HG02885 (cell line): ENCODE measurements around the gene MATR3.
A peak's percentile ranks its signal among the peaks of the same experiment; 100 is the strongest.

Source experiments
- ATAC-seq: cut with Tn5 transposase; IDR thresholded peaks from one replicate; pipeline ENCODE4 v1.9.1; 2021; ENCODE audit warnings: mild to moderate bottlenecking; ENCODE audit not compliant: unreplicated experiment, poor library complexity

Gene MATR3

GRCh38 chr5:139272471-139273321 lies 20.8 kb upstream of the MATR3 start:
- ATAC-seq, result no peak

GRCh38 chr5:139273322-139273571 lies 20.3 kb upstream of the MATR3 start:
- ATAC-seq, result no peak

GRCh38 chr5:139273572-139274289 lies 19.8 kb upstream of the MATR3 start:
- ATAC-seq, result peak; percentile 88

- ATAC-seq, result no peak
Measured at GRCh38 chr5:139275536-139275935, 18.0 kb upstream of the MATR3 start.

- ATAC-seq, result no peak
Measured at GRCh38 chr5:139275956-139276355, 17.6 kb upstream of the MATR3 start.

- no peak for ATAC-seq
Measured at GRCh38 chr5:139276426-139276825, 17.1 kb upstream of the MATR3 start.

- ATAC-seq, result no peak
Measured at GRCh38 chr5:139277171-139277570, 16.4 kb upstream of the MATR3 start.

GRCh38 chr5:139278540-139279274 lies 14.8 kb upstream of the MATR3 start:
- ATAC-seq, result no peak

GRCh38 chr5:139282197-139282557 lies 11.4 kb upstream of the MATR3 start:
- ATAC-seq, result no peak

- no peak for ATAC-seq
Measured at GRCh38 chr5:139283252-139284166, 10.0 kb upstream of the MATR3 start.

GRCh38 chr5:139284295-139284694 lies 9.2 kb upstream of the MATR3 start:
- no peak for ATAC-seq

- ATAC-seq, result no peak
Measured at GRCh38 chr5:139285651-139286392, 7.7 kb upstream of the MATR3 start.

GRCh38 chr5:139287890-139288635 lies 5.5 kb upstream of the MATR3 start:
- no peak for ATAC-seq

- ATAC-seq, result no peak
Measured at GRCh38 chr5:139291051-139291450, 2.5 kb upstream of the MATR3 start.

GRCh38 chr5:139293202-139293506 lies 386 bp upstream of the MATR3 start:
- no peak for ATAC-seq

GRCh38 chr5:139294374-139295165 lies 1.0 kb downstream of the MATR3 start:
- ATAC-seq, result peak; percentile 41

- ATAC-seq, result no peak
Measured at GRCh38 chr5:139295346-139296057, 2.0 kb downstream of the MATR3 start.

- ATAC-seq, result no peak
Measured at GRCh38 chr5:139296198-139296597, 2.7 kb downstream of the MATR3 start.
